ENCODE results near the gene GALNT10.

Gene GALNT10

DNA sequence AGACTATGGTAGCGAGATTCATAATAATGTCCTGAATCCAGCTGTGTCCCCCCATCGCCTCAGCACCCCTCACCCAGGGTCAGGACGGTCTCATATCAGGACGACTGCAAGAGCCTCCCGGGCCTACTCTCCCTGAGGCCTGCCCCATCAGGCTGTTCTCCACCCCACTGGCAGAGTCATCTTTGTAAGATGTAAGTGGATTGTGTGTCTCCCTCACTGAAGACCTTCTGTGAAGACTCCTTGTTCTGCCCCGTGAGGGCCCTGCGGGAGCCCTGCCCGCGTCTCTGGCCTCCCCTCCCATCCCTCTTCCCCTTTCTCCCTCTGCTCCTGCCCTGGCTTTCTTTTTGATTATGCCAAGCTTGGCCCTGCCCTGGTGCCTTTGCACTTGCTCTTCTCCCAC is 211.4 kb downstream of the GALNT10 start:
- no peak for DNase-seq

GRCh38 chr5:154402611-154403010 is 212.1 kb downstream of the GALNT10 start:
- DNase-seq: no peak

DNA sequence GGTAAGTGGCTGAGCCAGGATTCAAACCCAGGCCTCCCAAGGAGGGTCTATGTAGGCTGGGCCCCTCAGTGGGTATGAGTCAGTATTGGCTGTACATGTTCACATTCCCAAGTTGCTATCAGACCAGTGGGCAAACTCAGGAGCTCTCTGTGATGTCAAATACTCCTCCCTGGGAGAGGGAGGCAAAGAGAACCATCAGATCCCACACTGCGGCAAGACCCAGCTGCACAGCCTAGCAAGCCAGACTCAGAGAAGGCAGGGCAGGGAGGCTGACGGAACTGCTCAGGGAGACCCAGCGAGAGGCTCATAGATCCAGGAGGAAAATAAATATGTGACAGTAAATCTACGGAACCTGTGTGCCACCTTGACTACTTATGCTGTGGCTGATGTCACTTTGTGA is 212.7 kb downstream of the GALNT10 start:
- DNase-seq: no peak

DNA sequence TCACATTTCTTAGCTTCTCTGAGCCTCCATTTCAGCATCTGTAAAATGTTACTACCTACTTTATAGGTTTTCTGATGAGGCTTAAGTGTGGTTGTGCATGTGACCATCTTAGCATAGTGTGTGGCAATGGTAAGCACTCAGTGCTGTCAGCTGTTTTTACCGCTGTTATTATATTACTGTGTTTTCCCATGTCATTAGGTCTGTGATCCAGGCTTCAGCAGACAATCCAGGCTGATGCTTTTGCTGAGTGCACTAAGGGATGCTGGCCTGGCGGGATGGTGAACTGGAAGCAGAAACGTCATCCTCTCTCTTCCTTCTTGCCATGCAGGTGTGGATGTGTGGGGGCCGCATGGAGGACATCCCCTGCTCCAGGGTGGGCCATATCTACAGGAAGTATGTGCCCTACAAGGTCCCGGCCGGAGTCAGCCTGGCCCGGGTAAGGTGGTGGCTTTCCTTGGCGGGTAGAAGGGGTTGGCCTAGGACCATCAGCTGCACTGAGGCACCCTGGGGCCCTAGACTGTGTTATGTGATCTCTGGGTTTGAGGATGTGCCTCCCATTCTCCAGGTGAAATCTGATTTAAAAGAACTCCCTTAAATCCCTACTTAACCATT is 213.3 kb downstream of the GALNT10 start:
- DNase-seq: no peak

DNA sequence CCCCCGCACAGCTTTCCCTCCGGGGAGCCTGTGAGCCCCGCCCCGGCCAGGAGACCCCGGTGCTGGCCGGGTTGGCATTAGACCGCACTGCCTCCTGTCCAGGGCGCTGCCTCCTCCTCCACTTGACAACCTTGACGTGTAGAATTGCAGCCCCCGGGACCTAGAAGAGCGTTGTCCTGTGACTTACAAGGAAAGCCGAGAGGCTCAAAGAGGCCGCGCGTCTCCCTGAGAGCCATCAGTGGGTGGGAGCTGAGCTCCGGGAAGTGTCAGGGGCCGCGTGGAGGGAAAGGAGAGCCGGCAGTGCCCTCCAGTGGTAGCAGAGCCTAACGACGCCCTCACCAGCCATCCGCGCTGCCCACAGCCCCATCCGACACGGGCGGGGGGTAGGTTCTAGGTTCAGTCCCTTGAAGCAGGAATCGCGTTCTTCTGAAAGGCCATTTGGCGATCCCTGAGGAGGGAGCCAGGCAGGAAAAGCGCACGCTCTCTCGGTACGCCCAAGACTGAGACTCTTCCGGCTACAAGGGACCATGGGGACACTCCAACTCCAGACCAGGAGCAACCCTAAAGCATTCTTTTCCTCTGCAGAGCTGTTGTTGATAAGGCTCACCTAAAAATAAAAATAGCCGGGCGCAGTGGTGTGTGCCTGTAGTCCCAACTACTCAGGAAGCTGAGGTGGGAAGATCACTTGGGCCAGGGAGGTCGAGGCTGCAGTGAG is 214.7 kb downstream of the GALNT10 start:
- DNase-seq: peak in 54 of 56 donors; percentile 4 to 83 (median 58)

GRCh38 chr5:154406231-154406630 is 215.7 kb downstream of the GALNT10 start:
- no peak for DNase-seq

- DNase-seq: no peak
Measured at GRCh38 chr5:154406826-154407225, 216.3 kb downstream of the GALNT10 start.

DNA sequence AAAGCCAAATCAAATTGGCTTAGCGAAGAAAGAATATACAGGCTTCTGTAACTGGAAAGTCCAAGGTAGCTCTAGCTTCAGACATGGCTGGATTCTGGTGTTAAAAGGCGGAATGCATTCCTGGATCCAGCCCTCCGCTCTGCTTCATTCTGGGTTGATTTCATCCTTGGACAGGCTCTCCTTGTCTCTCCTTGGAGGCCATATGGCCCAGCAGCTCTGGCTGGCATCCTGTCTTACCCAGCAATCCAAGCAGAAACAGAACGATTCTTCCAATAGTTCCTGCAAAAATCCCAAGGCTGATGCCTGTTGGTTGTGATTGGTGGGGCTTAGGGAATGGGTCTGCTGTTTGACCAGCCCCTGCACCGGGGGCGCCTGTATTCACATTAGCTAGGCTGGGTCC is 218.3 kb downstream of the GALNT10 start:
- no peak for DNase-seq

- DNase-seq: no peak
Measured at GRCh38 chr5:154409230-154409840, 218.8 kb downstream of the GALNT10 start.

DNA sequence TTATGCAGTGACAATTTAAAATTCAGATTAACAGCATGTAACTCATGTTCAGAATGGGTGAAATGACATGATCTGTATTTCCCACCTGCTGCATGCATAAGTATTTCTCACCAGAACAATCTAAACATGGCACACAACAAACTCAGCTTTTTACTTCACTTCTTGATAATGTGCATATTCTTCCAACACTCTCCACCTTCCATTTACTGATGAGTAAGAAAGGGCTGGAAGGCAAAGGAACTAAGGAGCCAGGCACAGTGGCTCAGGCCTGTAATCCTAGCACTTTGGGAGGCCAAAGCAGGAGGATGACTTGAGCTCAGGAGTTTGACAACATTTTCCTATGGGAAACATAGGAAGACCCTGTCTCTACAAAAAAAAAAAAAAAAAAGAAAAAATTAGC is 219.5 kb downstream of the GALNT10 start:
- no peak for DNase-seq

DNA sequence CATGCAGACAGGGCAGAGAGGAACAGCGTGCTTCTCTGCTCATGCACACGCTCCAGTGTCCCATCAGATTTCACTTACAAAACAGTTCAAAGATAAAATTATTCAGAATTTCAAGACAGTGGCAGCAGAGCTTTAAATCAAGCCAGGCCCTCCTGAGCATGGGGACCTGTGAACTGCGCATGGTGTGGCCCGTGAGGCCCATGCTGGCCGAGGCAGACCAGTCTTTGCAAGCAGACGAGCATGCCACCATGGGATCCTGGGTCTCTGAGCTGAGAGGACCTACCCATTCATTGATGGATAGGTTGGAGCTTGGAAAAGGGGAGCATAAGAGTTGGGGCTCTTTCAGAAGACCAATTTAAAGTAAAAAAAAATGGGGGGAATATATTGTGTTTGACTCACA is 220.3 kb downstream of the GALNT10 start:
- DNase-seq: no peak

DNA sequence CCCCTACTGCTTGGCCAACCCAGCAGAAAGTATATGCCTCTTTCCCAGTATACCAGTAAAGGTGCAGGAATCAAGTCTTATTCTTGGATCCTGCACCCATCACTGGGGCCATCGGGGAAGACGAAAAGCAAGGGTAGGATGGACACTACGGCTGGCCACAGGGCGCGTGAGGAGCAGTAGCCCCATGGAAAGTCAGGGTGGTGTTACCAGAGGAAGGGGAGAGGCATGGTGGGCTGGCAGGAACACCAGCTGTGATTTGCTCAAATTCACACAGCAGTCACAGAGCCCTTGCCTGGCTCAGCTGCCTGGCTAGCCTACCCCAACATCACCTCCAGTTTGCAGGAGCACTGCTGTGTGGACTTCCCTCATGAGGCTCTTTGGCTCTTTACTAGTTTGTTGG is 220.8 kb downstream of the GALNT10 start:
- DNase-seq: no peak

DNA sequence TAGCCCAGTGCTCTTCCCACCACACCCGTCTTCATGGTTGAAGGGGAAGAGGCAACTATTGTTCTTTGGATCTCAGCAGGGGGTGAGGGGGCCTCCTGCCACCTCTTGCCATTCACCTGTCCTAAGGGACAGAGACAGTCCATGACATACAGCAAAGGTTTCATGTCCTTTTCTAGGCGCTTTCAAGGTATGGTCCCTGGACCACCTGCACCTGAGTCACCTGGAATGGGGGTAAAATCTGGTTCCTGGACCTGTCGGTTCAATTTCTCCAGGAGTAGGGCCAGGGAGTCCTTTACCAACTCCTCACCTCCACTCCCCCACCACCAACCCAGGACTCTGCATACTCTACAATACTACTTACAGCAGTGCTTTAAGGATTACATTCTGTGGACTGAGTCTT is 221.8 kb downstream of the GALNT10 start:
- no peak for DNase-seq

DNA sequence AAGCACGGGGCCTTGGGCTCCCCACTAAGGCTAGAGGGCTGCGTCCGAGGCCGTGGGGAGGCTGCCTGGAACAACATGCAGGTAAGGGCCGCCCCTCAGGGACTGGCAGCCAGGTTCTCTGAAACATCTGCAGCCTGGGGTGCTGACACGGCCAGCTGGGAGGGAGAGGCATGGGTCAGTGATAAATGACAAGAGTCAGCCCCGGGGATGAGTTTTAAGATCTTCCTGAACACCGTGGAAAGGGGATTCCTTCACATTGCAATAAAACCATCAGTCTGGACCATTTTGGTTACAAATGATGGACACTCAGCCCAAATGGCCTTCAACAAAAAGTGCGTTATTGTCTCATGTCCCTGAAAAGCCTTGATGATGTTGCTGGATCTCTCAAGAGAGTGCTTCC is 222.4 kb downstream of the GALNT10 start:
- DNase-seq: no peak

GRCh38 chr5:154415114-154415513 is 224.6 kb downstream of the GALNT10 start:
- no peak for DNase-seq

DNA sequence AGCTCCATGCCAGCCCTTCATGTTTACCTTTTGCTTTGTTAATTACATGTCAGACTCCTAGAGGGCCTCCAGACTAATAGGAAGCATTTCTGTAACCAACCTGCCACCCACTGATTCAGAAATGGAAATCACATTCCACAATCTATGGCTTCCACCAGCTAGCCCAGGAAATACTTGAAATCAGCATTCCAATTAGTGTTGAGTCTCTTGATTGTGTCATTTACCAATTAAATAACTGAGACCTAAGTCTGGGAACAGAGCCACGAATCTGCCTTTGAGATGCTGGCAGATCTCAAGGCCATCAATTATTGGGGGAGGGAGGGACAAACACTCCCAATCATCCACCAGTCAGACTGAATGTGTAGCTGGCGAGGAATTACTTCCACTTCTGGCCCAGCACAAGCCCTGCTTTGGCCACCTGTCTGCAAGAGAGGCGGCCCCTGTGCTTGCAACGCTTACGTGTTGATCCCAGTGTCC is 227.8 kb downstream of the GALNT10 start:
- DNase-seq: no peak

- no peak for DNase-seq
Measured at GRCh38 chr5:154419236-154419635, 228.7 kb downstream of the GALNT10 start.

DNA sequence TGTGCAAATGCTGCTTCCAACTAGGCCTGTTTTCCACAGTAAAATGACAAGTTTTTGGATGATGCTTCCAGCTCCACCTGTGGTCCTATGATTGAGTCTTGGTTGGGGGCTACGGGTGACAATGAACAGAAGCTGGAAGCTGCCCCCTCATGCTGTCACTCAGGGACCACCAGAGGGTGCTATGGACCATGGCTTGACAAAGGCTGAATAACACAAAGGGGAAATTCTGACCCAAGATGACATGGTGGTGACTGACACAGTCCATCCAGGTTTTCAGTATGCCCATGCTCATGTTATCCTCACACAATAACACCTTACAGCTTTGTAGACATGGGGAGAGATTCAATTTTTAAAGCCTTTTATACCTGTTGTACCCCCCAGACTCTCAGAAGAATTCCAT is 231.3 kb downstream of the GALNT10 start:
- DNase-seq: no peak

GRCh38 chr5:154422298-154422697 is 231.8 kb downstream of the GALNT10 start:
- no peak for DNase-seq

GRCh38 chr5:154428208-154428607 is 237.7 kb downstream of the GALNT10 start:
- no peak for DNase-seq

DNA sequence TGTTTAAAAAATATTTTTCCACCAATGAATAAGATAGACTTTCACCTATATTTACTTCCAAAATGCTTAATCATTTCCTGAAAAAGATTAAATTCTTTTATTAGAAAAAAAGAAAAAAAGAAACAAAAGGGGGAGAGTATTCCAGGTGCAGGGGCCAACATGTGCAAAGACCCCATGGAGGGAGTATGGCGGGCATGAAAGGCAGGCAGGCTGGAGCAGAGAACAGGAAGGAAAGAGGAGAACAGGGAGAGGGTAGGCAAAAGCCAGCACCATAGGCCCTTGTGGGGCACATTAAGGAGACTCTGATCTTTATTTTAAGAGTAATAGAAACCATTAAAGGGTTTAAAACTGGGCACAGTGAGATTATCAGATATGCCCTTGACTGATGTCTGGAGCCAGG is 238.8 kb downstream of the GALNT10 start:
- no peak for DNase-seq

GRCh38 chr5:154430466-154430865 is 239.9 kb downstream of the GALNT10 start:
- DNase-seq: no peak

Data from amygdala (tissue), 56 donors.